GM12801 (cell line): ENCODE measurements around the gene TACC2.

Source experiments
- TF ChIP-seq, protein P1 (sequence below): IDR thresholded peaks from one replicate; pipeline ENCODE4 v1.5.1; 2011; ENCODE audit warnings: control low read depth; ENCODE audit not compliant: insufficient read length; ENCODE audit errors: extremely low read depth

Gene TACC2

GRCh38 chr10:122140461-122140902 is 151.5 kb downstream of the TACC2 start:
- TF ChIP-seq, protein P1, sequence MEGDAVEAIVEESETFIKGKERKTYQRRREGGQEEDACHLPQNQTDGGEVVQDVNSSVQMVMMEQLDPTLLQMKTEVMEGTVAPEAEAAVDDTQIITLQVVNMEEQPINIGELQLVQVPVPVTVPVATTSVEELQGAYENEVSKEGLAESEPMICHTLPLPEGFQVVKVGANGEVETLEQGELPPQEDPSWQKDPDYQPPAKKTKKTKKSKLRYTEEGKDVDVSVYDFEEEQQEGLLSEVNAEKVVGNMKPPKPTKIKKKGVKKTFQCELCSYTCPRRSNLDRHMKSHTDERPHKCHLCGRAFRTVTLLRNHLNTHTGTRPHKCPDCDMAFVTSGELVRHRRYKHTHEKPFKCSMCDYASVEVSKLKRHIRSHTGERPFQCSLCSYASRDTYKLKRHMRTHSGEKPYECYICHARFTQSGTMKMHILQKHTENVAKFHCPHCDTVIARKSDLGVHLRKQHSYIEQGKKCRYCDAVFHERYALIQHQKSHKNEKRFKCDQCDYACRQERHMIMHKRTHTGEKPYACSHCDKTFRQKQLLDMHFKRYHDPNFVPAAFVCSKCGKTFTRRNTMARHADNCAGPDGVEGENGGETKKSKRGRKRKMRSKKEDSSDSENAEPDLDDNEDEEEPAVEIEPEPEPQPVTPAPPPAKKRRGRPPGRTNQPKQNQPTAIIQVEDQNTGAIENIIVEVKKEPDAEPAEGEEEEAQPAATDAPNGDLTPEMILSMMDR: no peak

DNA sequence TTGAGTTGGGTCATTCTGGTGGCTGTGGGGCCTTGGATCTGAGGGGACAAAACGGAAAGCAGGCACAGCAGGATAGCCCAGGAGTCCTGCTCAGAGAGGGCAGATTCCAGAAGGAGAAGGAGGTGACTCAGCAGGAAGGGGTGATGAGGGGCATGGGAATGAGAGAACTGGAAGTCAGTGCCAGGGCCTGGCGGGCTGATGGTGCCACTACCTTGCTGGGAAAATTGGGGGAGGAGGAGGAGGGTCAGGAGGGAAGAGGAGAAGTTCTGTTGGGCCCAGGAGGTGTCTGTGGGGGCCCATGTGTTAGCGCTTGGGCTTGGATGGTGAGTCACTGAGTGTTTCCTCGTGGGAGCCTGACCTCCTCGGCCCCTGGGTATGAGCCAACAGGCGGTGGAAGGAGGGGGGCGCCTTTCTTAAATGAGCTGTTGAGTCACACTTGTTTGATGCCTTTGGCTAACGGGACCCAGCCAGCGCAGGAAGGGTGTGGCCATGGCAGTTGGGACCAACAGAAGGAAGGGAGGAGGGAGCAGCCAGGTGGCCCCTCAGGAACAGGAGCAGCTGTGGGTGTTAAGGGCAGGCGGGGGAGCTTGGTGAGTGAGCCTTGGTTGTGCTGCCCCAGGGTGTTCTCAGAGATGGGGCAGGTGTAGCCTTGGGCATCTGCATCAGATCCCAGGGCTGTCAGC is 152.1 kb downstream of the TACC2 start:
- TF ChIP-seq, protein P1: no peak

DNA sequence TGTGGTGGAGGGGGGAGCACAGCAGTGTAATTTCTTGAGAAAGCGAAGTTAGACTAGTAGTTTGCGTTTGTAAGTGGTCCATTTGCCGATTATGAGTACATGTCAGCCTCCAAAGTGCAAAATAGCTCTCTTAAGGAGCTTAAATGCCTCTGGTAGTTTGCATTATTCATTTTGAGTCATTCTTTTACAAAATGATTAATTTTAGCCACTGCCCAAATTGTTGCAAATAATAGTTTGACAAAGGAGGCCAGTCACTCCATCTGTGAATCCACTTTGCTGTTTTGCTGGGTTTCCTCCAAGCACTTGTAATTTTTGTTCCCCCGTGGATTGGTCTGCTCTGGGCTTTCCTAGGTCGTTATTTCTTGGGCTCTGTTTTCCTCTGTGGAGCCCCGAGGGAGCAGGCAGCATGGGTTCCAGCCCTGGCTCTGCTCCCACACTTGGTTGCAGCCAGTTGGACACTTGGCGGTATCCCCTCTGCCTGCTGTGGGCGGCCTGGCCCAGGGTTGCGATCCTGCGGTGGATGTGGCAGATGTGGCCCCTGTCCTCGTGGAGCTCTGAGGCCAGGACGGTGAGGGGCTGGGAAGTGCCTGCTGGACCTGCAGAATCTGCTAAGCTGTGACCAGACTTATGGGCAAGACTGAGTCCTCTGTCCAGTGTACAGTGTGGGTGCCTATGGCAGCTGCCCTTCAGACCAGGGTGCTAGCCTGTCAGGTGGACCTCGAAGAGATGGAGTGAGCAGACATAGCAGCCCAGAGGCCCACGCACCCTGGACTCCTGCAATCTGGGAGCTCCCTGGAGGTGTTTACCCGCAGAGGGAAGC is 153.1 kb downstream of the TACC2 start:
- TF ChIP-seq, protein P1: no peak

GRCh38 chr10:122142641-122143237 is 153.8 kb downstream of the TACC2 start:
- TF ChIP-seq, protein P1: no peak

DNA sequence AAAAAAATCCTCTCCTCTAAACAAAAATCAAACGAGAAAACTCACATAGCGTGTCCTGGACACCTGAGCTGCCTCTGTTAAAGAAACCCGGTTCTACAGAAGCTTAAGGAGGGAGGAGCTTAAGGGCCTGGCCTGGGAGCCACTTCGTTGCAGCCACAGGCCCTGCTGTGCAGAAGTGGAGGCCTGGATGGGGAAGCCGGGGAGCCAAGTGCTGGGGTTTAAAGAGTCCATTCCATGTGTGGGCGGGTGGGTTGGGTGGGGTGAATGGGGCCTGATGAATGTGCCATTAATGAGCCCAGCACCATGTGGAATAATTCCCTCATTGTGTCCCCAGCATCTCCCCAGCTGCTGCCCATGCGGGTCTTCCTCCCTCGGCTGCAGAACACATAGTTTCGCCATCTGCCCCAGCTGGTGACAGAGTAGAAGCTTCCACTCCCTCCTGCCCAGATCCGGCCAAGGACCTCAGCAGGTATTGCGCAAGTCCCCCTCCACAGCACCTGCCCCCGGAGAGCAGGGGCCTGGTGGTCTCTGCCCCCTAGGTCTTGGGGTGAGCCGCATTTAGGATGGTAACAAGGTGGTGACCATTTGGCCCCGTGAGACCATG is 154.4 kb downstream of the TACC2 start:
- TF ChIP-seq, protein P1: no peak

DNA sequence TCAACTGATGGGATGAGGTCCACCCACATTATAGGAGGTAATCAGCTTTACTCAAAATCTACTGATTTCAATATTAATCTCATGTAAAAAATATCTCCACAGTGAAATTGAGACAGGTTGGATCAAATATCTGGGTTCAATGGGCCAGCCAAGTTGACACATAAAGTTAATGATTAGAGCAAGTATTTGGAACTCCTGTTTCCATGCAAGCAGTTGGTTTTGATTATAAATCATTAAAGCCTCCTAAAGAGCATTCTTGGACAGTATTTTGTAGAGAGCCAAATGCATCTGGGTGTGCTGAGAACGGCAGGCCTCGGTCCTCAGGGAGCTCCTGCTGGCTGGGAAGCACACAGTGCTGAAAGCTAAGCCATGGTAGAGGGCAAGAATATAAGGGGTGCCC is 155.2 kb downstream of the TACC2 start:
- TF ChIP-seq, protein P1: no peak

DNA sequence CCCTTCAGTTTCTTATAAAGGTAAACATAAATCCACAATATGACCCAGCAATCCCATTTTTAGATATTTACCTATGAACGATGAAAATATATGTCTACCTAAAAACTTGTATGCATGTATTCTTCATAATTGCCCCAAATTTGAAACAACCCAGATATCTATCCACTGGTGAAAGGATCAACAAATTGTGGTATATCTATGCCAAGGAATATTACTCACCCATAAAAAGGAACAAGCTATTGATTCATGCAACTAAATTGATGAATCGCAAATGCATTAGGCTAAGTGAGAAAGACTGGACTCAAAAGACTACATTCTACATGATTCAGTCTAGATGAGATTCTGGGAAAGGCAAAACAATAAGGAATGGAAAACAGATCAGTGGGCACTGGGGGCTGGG is 156.2 kb downstream of the TACC2 start:
- TF ChIP-seq, protein P1: no peak
